ENCODE measurements around the gene CTNNBL1. TPM values are rescaled to one million over a fixed set of nuclear protein-coding genes. Genes with fewer than 3 reads are reported as not detected.

The CTNNBL1 gene
- total RNA-seq, 4 donors from 2014 or later: 11.5 to 57.2 (median 35.2) TPM

DNA sequence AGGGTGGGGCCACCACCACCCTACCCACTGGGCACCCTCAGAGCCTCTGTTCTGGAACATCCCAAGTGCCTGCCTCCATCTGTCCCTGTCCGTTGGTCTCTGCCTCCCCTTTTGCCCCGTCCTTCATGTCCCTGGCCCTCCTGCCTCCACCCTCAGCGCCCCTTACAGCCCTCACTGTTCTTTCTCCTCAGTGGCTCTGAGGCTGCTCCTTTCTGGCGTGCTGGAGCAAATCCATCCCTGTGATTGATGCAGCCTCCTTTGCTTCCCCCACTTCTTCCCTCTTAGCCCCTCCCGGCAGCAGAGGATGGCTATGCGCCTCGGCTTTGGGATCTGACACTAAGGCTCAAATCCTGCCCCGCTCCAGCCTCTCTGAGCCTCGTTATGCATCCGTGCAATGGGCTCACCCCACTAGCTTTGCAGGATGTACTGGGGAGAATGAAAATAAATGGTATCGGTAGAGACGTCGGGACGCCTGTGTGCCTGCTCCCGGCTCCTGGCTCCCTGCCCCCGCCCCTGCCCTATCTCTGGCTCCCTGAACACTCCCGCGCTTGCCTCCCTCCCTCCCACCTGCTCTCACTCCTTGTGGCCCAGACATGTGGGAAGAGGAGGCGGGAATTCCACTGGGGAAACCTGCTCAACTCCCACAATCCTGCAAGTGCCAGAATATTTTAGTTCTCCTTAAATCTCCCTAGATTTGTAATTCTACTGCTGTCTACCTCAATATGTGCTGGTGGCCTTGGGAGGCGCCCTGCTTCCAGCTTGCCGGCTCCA, 222.2 kb downstream of the CTNNBL1 start:
- Histone ChIP-seq H3K9me3 (no peaks in the 10 kb centered on the region), H3K4me3 (no peak overlapping the region), H3K27ac (no peak overlapping the region), H3K27me3 (no peaks in the 10 kb centered on the region), H3K4me1 (peaks cover 0 to 9% of the 10 kb centered on the region in 2 donors), H3K36me3 (no peaks in the 10 kb centered on the region)
- DNase-seq: peak; percentile 53 to 65
- intact Hi-C loops (cut with DNase I; ENCODE audit: low total_unique reads): no loop called here
- TF ChIP-seq POLR2A (IDR thresholded peaks at IDR 0.05) (no peak), CTCF (IDR thresholded peaks at IDR 0.05) (no peak)

DNA sequence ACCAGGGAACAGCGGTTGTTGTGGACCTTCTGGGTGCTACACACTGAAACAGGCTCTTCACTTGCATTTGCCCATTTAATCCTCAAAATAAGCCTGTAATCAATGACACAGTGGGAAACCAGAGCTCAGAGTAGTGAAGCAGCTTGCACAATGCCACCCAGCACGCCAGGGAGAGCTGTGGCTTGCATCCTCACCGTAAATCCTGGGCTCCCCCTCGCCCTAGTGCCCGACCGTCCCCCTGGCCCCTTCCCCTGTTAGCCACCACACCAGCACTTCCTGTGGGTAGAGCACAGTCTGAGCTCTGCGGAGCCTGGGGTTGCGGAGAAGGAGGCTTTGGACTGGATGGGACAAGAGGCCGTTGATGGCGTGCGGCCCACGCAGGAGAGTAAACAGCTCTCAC, 223.6 kb downstream of the CTNNBL1 start:
- no peak for DNase-seq
- no peak overlapping the region for H3K27ac ChIP-seq
- no peaks in the 10 kb centered on the region for H3K36me3 ChIP-seq
- intact Hi-C loops (cut with DNase I; ENCODE audit: low total_unique reads): no loop called here
- no peaks in the 10 kb centered on the region for H3K9me3 ChIP-seq
- H3K4me1 ChIP-seq: peaks cover 0 to 9% of the 10 kb centered on the region in 2 donors
- TF ChIP-seq CTCF (IDR thresholded peaks at IDR 0.05) (no peak), POLR2A (IDR thresholded peaks at IDR 0.05) (no peak)
- no peaks in the 10 kb centered on the region for H3K27me3 ChIP-seq
- no peak overlapping the region for H3K4me3 ChIP-seq

- DNase-seq: no peak
- Histone ChIP-seq H3K27ac (no peak overlapping the region), H3K4me1 (peaks cover 0 to 9% of the 10 kb centered on the region in 2 donors), H3K36me3 (no peaks in the 10 kb centered on the region), H3K9me3 (no peaks in the 10 kb centered on the region), H3K4me3 (no peak overlapping the region), H3K27me3 (no peaks in the 10 kb centered on the region)
- intact Hi-C loops (cut with DNase I; ENCODE audit: low total_unique reads): no loop called here
- TF ChIP-seq POLR2A (IDR thresholded peaks at IDR 0.05) (no peak), CTCF (IDR thresholded peaks at IDR 0.05) (no peak)
These were observed 224.2 kb downstream of the CTNNBL1 start for GRCh38 chr20:37918035-37918434.

DNA sequence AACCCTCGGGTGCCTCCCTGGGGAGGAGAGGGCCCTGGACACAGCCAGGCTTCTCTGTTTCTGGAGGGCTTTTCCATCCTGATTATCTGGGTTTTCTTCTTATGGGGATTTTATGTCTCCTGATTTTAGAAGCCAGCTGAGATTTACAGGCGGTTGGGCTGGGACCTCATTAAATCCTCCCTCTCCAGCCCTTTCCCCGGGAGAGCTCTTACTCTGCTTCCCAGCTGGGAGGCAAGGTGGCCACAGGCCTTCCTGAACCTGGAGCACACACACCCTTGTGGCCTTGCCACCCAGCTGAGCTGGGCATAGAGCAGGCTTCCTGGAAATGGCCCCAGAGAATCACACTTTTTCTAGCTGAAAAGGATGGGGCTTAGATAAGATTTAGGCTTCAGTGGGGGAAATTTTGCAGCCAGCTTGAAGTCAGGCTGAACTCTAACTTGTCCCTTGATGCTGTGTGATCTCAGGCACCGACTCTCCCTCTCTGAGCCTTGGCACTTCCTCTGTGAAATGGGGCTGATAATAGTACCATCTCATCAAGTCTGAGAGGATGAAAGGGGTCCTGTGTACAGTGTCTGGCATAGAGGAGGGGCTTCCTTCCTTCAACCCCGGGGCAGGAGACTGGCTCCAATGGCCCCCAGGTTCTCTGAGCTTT, 225.7 kb downstream of the CTNNBL1 start:
- Histone ChIP-seq H3K9me3 (no peaks in the 10 kb centered on the region), H3K27me3 (no peaks in the 10 kb centered on the region), H3K27ac (no peak overlapping the region), H3K4me3 (no peak overlapping the region), H3K36me3 (no peaks in the 10 kb centered on the region), H3K4me1 (peaks cover 0 to 8% of the 10 kb centered on the region in 2 donors)
- no peak for TF ChIP-seq POLR2A (IDR thresholded peaks at IDR 0.05)
- no peak for TF ChIP-seq CTCF (IDR thresholded peaks at IDR 0.05)
- intact Hi-C loops (cut with DNase I; ENCODE audit: low total_unique reads): no loop called here
- DNase-seq: no peak

- no peak for TF ChIP-seq POLR2A (IDR thresholded peaks at IDR 0.05)
- TF ChIP-seq CTCF (IDR thresholded peaks at IDR 0.05): no peak
- Histone ChIP-seq H3K27ac (no peak overlapping the region), H3K9me3 (no peaks in the 10 kb centered on the region), H3K36me3 (no peaks in the 10 kb centered on the region), H3K27me3 (no peaks in the 10 kb centered on the region), H3K4me3 (no peak overlapping the region), H3K4me1 (peaks cover 0 to under 1% of the 10 kb centered on the region in 2 donors)
- DNase-seq: no peak
- intact Hi-C loops (cut with DNase I; ENCODE audit: low total_unique reads): no loop called here
These were observed 226.4 kb downstream of the CTNNBL1 start for GRCh38 chr20:37920270-37920669.

Measured in uterus (tissue), 4 donors.